Left colon (tissue), 2 donors: ENCODE measurements around the gene EGFL6. TPM values are rescaled to one million over a fixed set of nuclear protein-coding genes. Genes with fewer than 3 reads are reported as not detected.
A peak's percentile ranks its signal among the peaks of the same experiment; 100 is the strongest.
"Not testable (repeated sequence)": the region's sequence is repeated elsewhere in the genome, so short reads cannot be mapped to it uniquely, and the experiment has no call there.

ENCODE experiments used
- ATAC-seq: fragments of 200-7000 bp; cut with Tn5 transposase; one replicate; pipeline ENCODE4 v1.9.1; 2020; ENCODE audit warnings: mild to moderate bottlenecking, moderate library complexity
- DNase-seq, 2 donors: peaks; one replicate each; pipeline ENCODE4 v3.0.0-alpha.2; 2020
- intact Hi-C, 2 donors: fragments of 100-400 bp; cut with DNase I in 1 of 2; cut with micrococcal nuclease in 1 of 2; formaldehyde crosslinking; loops; one replicate each; pipeline versions ENCODE4 v1.11.2 to v1.14.0; 2022; cut with DNase I, micrococcal nuclease
- total RNA-seq, 2 donors: library from RNA; stranded (reverse); fragmentation: NEBNext Ultra II Directional; extraction: Animal tissue kit (Norgen Biotek cat#: 25700); gene quantifications; one replicate each; pipeline ENCODE4 v1.2.1, GENCODE V29; 2021
- donor health status: DM: no; HTN: no; CAD: no.
- donor health status: DM: yes; HTN: yes; CAD: no.

Gene EGFL6
- total RNA-seq, 2 donors from 2014 or later: 0.11 TPM; not detected in 1

DNA sequence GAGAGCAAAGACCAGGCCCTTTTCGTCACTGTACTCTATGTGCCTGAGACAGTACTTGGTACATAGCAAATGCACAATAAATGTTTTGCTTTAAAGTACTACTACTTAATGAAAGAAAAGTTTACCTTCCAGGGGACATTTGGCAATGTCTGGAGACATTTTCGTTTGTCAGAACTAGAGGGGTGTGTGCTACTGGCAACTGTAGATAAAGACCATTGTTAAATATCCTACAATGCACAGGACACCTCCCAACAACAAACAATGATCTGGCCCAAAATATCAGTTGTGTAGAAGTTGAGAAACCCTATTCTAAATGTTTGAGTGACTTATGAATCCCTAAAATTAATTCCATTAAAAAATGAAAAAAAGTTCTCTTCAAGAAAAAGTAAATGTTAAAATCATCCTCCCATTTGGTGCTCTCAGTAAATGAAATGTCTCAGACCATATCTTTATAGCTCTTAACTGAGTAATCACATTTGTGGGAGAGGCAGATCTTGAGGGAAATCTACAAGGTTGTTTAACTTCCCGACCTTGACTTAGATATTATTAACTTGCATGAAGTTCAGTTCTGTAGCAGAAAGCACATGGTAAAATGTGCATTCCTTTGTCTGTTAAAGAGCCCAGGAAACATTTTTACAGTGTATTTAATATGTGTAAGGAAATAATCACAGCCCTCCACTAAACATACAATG, 18.5 kb downstream of the EGFL6 start:
- ATAC-seq: peak; percentile 85
- intact Hi-C loops: no loop called here

DNA sequence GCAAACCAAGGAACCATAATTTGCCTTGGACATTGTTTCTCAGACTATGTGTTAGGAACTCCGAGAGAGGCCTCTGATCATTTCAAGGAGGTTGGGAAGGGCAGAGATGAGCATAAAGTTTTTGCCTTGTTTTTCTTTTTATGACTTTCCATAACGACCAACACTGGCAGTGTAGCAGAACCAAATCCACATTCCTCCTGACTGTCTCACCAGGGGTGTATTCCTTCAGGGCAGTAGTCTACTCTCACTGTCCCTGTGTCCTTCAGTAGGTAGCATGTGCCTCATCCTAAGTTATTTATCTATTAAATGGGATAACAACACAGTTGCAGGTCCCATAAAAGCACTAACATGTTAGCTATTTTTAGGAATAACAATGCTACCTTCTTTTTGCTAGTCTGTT, 20.8 kb downstream of the EGFL6 start:
- DNase-seq: no peak
- peak; percentile 49 for ATAC-seq
- intact Hi-C loops: no loop called here

More for the DNA sequence above, 18.5 kb downstream of the EGFL6 start:
- no peak for DNase-seq

DNA sequence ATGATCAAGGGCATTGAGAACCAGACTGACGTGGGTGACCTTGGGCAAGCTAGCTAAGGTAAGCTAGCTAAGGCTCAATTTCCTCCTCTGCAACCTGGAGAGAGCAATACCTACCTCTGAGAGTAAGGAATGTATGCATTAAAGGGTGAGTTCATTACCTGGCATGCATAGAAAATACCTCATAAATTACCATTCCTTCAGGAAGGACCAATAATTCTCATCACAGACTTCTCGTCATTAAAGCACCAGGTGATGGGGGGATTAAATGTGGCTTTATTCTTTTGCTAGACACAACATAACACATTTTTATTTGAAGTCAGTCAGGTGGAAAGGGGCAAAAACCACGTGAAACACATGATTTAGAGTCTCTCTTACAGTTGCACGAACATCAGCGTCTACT, 21.5 kb downstream of the EGFL6 start:
- DNase-seq (no peak), ATAC-seq (peak; percentile 32)
- intact Hi-C loops: no loop called here

DNA sequence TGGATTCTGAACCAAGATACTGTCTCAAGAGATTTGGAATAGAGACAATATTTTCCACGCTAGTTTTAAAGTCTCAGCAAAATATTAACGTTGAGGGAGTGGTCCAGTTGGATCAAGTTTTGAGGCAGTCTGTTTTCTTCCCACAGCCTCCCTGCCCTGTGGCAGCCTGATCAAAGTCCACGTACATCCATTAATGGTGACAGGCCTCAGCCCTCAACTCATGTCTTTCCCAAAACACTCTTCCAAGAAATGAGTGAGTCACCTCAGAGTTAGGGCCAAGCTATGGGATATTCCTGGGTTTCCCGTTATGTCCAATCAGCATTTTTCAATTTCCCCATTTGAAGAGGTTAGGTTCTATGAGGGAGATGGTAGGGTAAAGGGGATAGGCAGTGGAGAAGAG, 28.5 kb downstream of the EGFL6 start:
- ATAC-seq: no peak
- DNase-seq: no peak
- intact Hi-C loops: no loop called here

DNA sequence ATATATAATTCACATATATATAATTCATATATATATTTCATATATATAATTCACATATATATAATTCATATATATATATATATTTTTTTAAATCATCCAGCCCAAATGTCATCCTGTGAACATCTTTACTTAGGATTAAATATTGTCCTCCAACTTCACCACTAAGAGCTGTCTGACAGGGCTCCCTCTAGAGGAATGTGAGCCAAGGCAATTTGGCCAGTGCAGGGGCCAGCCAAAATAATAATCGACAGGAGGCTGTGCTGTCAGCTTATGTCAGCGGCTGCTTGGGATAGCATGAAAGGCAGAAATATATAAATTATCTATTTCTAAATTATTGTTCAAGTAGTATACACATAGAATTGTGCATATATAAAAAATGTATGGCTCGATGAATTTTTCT, 29.5 kb downstream of the EGFL6 start:
- intact Hi-C loops: no loop called here
- ATAC-seq (no peak), DNase-seq (no peak)

DNA sequence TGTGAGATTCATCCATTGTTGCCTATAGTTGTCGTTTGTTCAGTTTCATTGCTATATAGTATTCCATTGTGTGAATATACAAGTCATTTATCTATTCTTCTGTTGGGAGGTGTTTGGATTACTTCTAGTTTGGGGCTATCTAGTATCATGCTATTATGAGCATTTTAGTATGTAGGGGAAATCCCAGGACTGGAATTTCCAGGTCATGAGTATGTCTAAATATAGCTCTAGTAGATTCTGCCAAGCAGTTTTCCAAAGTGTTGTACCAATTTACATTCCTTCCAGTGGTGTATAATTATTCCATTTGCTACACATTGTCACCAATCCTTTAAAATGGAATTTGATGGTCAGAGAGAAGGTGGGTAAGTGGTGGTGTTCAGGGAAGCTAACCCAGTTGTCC, 30.1 kb downstream of the EGFL6 start:
- intact Hi-C loops: no loop called here
- ATAC-seq (no peak), DNase-seq (no peak)

DNA sequence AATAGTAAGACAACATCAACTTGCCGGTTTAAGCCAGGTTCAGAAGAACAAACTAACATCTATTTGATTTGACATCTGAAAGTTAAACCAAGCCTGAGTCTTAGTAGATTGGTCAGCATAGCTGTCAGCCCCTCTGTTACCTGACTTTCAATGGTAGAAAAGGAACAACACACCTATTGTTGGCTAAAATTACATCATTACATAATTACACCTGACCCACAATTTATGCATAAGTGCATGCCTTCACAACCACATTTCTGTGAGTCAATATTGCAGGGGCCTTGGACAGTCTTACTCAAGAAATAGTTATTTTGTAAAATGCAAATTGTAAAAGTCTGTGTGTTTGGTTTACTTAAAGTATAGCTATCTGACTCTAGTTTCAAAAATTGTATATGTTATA, 36.2 kb downstream of the EGFL6 start:
- DNase-seq: no peak
- no peak for ATAC-seq
- intact Hi-C loops: no loop called here

DNA sequence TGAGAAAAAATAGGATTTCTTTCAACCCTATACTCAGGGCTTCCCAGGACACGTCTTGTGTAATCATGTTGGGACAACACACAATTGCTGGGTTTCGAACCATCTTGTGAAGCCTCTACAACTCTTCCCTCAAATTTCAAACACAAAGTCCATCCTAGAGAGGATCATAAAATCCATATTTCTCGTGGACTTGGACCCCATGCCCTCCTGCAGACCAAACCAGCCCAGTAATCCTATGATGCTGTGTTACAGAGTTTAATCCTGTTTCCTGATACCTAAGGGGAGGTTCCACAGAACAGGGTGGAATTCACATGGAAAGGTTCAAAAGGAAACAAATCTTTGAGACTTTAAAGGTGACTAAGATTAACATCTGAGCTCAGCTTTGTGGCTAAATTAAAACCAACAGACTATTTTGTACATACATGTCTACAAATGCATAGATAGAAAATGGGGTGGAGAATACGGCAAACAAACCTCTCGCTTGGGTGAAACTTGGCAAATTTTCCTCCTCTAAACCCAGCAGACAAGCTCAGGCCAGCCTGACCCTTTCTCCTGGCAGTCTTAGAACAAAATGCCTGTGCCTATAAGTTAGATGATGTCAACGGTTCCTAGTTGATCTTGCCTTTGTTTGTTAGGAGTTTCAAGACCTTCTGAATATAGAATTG, 38.1 kb downstream of the EGFL6 start:
- peak; percentile 92 for ATAC-seq
- no peak for DNase-seq
- intact Hi-C loops: no loop called here

DNA sequence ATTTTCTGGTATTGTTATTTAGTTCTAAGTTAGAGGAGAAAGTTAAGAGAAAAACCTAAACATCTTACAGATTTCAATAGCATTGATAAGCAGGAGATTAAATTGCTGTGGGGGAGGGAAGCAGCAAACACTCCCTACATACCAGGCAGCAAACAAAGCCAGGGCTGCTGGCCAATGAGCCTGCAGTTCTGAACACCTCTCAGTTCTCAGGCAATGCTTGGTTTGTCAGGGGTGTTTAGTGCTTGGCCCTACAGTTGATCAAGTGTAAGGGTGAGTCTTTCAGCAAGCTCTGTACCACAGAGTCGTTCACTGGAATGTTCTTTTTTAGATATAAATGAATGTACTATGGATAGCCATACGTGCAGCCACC, 38.6 kb downstream of the EGFL6 start:
- ATAC-seq (peak; percentile 71), DNase-seq (peak in 1 of 2 donors; percentile 11)
- intact Hi-C loops: no loop called here

DNA sequence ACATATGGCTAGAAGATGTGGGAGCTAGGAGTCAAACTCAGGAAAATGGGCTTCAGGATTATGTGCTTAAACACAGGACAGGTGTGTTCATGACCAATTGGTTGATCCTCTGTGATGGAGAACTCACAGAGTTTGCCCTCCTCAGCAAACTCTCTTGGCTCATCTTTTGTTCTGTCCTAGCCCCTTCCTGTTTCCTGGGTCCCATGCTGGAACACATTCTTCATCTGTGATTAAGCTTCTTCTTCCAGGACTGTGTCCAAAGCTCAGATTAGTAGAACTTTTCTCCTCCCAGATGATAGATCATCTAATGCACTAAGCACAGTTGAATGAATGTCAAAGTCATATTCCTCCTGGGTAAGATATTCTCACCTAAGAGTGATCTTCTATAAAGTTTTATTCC, 44.8 kb downstream of the EGFL6 start:
- ATAC-seq: no peak
- no peak for DNase-seq
- intact Hi-C loops: no loop called here

DNA sequence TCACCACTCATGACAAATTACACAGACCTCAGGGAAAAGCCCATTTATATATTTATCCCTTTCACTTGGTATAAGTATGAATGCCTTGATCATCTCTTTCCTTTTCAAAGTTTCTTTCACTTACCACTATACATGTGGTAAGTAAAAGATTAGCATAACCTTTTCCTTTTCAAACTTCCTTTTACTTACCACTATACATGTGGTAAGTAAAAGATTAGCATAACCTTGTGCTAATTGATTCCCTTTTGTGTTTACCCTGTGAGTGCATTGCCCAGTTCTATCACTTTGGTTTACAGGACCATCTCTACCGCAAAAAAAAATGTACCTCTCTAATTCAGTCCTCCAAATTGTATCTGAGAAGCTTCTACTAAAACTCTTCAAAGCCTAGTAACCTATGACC, 50.8 kb downstream of the EGFL6 start:
- intact Hi-C loops: no loop called here
- ATAC-seq: no peak
- no peak for DNase-seq

DNA sequence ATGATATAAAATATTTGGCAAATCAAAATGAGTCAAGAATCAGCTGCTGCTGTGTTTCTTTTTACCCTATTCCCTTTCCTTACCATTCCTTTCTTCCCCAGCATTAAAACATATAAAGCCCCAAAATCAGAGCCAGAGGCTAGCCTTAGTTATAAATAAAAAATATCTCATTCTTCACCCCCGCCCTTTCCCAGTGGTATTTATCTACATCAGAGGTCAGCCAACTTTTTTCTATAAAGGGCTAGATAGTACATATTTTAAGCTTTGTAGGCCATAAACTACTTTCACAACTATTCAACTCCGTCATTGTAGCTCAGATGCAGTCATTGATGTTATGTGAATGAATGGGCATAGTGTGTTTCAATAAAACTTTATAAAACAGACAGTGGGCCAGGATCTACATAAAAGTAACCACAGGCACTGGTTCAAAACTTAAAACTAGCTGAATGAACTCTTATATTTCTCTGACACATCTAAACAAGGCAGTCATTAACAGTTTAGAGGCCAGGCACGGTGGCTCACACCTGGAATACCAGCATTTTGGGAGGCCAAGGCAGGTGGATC, 53.1 kb downstream of the EGFL6 start:
- intact Hi-C loops: no loop called here

DNA sequence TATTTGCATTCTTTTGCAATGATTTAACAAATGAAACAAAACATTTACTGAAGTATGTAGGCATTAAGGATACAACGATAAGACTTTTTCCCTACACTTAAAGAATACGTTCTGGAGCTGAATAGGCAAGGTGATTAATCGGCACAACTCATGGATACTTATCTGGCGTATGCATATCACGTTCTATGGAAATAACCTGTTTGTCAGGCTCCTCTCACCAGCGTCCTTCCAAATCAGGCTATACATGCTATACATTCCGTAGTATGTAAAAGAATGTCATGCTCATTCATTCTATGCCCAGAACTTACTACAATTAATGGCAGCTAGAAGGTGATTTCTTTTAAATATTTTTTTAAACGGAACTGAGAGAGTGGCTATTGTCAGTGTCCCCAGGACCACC, 57.9 kb downstream of the EGFL6 start:
- no peak for ATAC-seq
- intact Hi-C loops: no loop called here
- no peak for DNase-seq

More for the DNA sequence above, 53.1 kb downstream of the EGFL6 start:
- DNase-seq (no peak), ATAC-seq (no peak)

DNA sequence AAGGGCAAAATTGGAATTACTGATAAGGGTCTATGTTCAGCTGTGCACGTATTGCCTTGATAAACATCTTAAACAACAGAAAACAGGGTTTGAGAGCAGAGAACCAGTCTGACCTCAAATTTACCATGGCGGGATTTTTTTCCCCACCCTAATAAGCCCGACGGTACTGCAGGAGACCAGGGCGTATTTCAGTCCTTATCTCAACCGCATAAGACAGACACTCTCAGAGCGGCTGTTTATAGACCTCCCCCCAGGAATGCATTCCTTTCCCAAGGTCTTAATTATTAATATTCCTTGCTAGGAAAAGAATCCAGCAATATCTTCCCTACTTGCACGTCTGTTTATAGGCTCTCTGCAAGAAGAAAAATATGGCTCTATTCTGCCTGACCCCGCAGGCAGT, 67.8 kb downstream of the EGFL6 start:
- ATAC-seq, intact Hi-C loops, DNase-seq: not testable (repeated sequence)

DNA sequence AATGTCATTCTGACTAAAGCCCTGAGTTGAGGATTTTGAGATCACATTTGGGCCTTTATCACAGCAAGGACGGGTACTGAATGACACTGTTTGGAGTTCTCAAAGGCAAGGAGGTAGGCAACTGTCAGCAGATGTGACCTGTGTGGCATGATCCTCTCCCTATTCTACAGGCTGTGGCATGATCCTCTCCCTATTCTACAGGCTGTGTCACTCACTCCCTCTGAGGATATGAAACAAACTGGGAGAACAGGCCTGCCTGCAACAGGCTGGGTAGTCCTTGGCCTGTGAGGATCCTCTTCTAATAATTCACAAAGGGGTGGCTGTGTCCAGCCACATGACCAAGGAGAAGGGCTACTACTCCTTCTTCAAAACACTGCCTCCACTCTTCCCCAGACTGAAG, 68.6 kb downstream of the EGFL6 start:
- DNase-seq: no peak
- intact Hi-C loops: no loop called here
- no peak for ATAC-seq

DNA sequence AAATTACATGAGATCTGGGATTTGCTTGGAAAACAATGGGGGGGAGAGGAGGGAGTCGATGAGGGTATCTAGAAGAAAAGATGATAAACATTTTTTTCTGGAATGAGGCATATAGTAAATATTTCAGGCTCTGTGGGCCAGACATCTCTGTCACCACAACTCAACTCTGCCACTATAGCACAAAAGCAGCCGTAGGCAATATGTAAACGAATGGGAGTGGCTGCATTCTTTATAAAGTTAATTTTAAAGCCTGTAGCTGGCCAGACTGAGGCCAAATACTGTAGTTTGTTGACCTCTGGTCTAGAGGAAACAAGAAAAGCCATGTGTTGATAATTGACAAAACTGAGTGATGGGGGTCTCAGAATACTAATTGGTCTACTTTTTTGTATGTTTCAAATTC, 69.4 kb downstream of the EGFL6 start:
- no peak for DNase-seq
- peak; percentile 28 for ATAC-seq
- intact Hi-C loops: no loop called here

DNA sequence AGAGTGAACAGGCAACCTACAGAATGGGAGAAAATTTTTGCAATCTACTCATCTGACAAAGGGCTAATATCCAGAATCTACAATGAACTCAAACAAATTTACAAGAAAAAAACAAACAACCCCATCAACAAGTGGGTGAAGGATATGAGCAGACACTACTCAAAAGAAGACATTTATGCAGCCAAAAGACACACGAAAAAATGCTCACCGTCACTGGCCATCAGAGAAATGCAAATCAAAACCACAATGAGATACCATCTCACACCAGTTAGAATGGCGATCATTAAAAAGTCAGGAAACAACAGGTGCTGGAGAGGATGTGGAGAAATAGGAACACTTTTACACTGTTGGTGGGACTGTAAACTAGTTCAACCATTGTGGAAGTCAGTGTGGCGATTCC, 72.3 kb downstream of the EGFL6 start:
- DNase-seq, ATAC-seq, intact Hi-C loops: not testable (repeated sequence)

DNA sequence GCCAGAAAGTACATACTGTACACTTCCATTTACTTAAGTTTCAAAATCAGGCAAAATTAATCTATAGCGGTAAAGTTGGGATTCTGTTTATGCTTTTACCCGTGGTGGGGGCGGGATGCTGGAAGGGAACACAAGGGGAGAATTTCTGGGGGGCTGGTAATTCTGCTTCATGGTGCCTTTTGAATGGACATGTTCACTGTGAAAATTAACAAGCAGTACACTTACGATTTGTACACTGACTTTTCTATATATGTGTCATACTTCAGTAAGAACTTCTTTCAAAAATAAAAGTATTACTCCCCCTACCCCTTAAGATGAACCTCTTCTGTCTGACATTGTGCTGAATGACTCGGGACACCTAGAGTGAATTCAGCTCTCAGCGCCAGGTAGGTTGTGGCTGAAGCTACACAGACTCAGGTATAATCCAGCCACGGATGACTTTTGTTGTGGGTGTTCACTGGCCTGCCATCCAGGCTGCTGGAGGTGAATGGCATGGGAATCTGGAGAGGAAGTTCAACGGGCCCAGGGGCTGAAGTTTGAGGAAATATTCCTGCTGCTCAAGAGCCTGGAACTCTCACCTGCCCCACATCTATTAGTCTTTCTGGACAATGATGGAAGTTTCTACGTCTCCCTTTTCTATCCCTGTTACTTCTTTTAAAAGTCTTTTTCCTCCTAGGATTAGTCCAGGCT, 76.2 kb downstream of the EGFL6 start:
- DNase-seq (no peak), ATAC-seq (no peak)
- intact Hi-C loops: no loop called here

DNA sequence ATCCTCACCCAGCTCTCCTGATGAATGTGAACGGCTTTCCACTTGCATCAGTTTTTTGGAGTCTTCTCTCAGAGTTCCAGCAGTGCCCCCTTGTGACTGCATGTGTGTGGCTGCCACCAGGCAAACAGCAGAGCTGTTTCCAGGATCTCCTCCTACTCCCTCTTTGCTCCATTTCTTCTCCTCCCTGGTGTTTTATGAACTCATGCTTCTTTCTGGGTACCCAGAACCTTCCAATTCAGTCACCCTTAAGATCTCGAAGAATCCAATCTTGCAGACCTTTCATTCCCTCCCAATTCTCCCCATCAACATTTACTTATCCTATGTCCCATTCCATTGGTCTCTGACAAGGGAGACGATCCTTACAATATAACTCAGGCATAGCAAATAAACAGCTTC, 76.8 kb downstream of the EGFL6 start:
- intact Hi-C loops: no loop called here
- DNase-seq: peak; percentile 48 to 73
- peak; percentile 74 for ATAC-seq

DNA sequence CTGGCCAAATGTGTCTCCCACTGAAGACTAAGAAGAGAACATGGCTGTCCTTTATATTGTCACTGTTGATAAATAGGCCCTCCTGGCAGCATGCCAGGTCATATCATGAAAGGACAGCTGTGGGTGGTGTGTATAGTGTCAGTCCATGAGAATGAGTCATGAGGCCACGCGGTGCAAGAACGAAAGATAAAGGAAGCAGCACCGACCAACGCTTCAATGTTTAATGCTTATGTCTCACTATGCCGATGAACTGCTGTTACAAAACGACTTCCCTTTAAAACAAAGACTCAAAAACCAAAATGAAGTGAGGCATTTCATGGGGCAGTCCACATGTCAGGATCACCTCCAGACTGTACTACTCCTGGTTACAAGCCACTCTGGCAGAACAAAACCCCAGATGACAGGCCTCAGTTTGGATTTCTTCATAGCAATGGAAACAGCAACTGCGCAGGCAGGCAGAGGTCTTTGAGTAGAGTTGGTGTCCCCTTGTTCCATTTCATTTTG, 78.4 kb downstream of the EGFL6 start:
- ATAC-seq: peak; percentile 84
- peak; percentile 62 to 71 for DNase-seq

More for the DNA sequence above, 78.4 kb downstream of the EGFL6 start:
- intact Hi-C loops: no loop called here
